NCI-H1105 (cell line): ENCODE results near the gene SORBS1.

Experiments
- DNase-seq: peaks from one replicate; lab custom pipeline; 2025; lab: John Stamatoyannopoulos, UW

The SORBS1 gene

GRCh38 chr10:95459446-95460045, 101.6 kb downstream of the SORBS1 start:
- no peak for DNase-seq

GRCh38 chr10:95458871-95459270, 102.3 kb downstream of the SORBS1 start:
- no peak for DNase-seq

- no peak for DNase-seq
Measured at GRCh38 chr10:95458014-95458413, 103.2 kb downstream of the SORBS1 start.

- DNase-seq = no peak
Measured at GRCh38 chr10:95457319-95457886, 103.8 kb downstream of the SORBS1 start.

GRCh38 chr10:95456516-95456915, 104.7 kb downstream of the SORBS1 start:
- DNase-seq = no peak

- DNase-seq = no peak
Measured at GRCh38 chr10:95454940-95455339, 106.2 kb downstream of the SORBS1 start.

GRCh38 chr10:95454356-95454755, 106.8 kb downstream of the SORBS1 start:
- DNase-seq = no peak

GRCh38 chr10:95451568-95452524, 109.3 kb downstream of the SORBS1 start:
- DNase-seq = no peak

GRCh38 chr10:95451150-95451549, 110.0 kb downstream of the SORBS1 start:
- DNase-seq = no peak

GRCh38 chr10:95450188-95450587, 111.0 kb downstream of the SORBS1 start:
- no peak for DNase-seq

- DNase-seq = no peak
Measured at GRCh38 chr10:95447685-95448084, 113.5 kb downstream of the SORBS1 start.

GRCh38 chr10:95445837-95446486, 115.2 kb downstream of the SORBS1 start:
- no peak for DNase-seq

- DNase-seq = no peak
Measured at GRCh38 chr10:95445223-95445836, 115.8 kb downstream of the SORBS1 start.

- DNase-seq = no peak
Measured at GRCh38 chr10:95444792-95445191, 116.4 kb downstream of the SORBS1 start.

GRCh38 chr10:95443636-95444035, 117.5 kb downstream of the SORBS1 start:
- DNase-seq = no peak

GRCh38 chr10:95442341-95442740, 118.8 kb downstream of the SORBS1 start:
- no peak for DNase-seq

GRCh38 chr10:95441547-95441923, 119.6 kb downstream of the SORBS1 start:
- DNase-seq = no peak

GRCh38 chr10:95440756-95441546, 120.2 kb downstream of the SORBS1 start:
- no peak for DNase-seq

GRCh38 chr10:95440038-95440725, 121.0 kb downstream of the SORBS1 start:
- no peak for DNase-seq

- DNase-seq = no peak
Measured at GRCh38 chr10:95438781-95439180, 122.4 kb downstream of the SORBS1 start.

- no peak for DNase-seq
Measured at GRCh38 chr10:95437669-95438068, 123.5 kb downstream of the SORBS1 start.
